H9 (cell line): ENCODE results near the gene COL27A1. TPM values are rescaled to one million over a fixed set of nuclear protein-coding genes. Genes with fewer than 3 reads are reported as not detected.

Source experiments
- DNase-seq: peaks from one replicate; pipeline ENCODE4 v3.0.0-alpha.2; 2017
- H2AFZ ChIP-seq: one replicate; pipeline ENCODE4 v1.6.1; 2013; ENCODE audit warnings: mild to moderate bottlenecking, low read length, control low read depth, moderate library complexity
- H2AK5ac ChIP-seq: 2 replicates; pipeline ENCODE4 v1.6.1; 2013; ENCODE audit warnings: low read length, control low read depth, mixed read lengths; ENCODE audit not compliant: insufficient read length
- H2BK120ac ChIP-seq: one replicate; pipeline ENCODE4 v1.6.1; 2013; ENCODE audit warnings: low read depth, mild to moderate bottlenecking, low read length, control low read depth, inconsistent platforms; ENCODE audit not compliant: poor library complexity, severe bottlenecking
- H2BK12ac ChIP-seq: 2 replicates; pipeline ENCODE4 v1.6.1; 2013; ENCODE audit warnings: low read length, control low read depth, mixed read lengths, low read depth; ENCODE audit not compliant: insufficient read length
- H2BK15ac ChIP-seq: 2 replicates; pipeline ENCODE4 v1.6.1; 2013; ENCODE audit warnings: low read depth, low read length, control low read depth
- H2BK20ac ChIP-seq: one replicate; pipeline ENCODE4 v1.6.1; 2013; ENCODE audit warnings: low read depth, mild to moderate bottlenecking, low read length, control low read depth, inconsistent platforms; ENCODE audit not compliant: poor library complexity, severe bottlenecking
- H2BK5ac ChIP-seq: 2 replicates; pipeline ENCODE4 v1.6.1; 2013; ENCODE audit warnings: low read length, control low read depth, mixed read lengths; ENCODE audit not compliant: insufficient read length
- H3K14ac ChIP-seq: 2 replicates; pipeline ENCODE4 v1.6.1; 2013; ENCODE audit warnings: low read length, control low read depth; ENCODE audit not compliant: insufficient read depth
- H3K18ac ChIP-seq: 2 replicates; pipeline ENCODE4 v1.6.1; 2013; ENCODE audit warnings: low read depth, mild to moderate bottlenecking, mixed read lengths, low read length, control low read depth; ENCODE audit not compliant: insufficient read length
- H3K23ac ChIP-seq: 2 replicates; pipeline ENCODE4 v1.6.1; 2013; ENCODE audit warnings: low read length, control low read depth, mixed read lengths, low read depth; ENCODE audit not compliant: insufficient read length
- H3K23me2 ChIP-seq: 2 replicates; pipeline ENCODE4 v1.6.1; 2013; ENCODE audit warnings: low read depth, mild to moderate bottlenecking, mixed read lengths, low read length, control low read depth; ENCODE audit not compliant: insufficient read length, poor library complexity, severe bottlenecking
- H3K27ac ChIP-seq: 2 replicates; pipeline ENCODE4 v1.5.1; 2013; ENCODE audit warnings: low read length, control low read depth, mixed read lengths, low read depth; ENCODE audit not compliant: insufficient read length
- H3K27me3 ChIP-seq: 2 replicates; pipeline ENCODE4 v1.6.1; 2013; ENCODE audit warnings: low read length, control low read depth, inconsistent platforms; ENCODE audit not compliant: insufficient read depth
- H3K4ac ChIP-seq: 2 replicates; pipeline ENCODE4 v1.6.1; 2013; ENCODE audit warnings: low read depth, mild to moderate bottlenecking, control low read depth, inconsistent platforms, low read length, moderate library complexity
- H3K4me1 ChIP-seq: 2 replicates; pipeline ENCODE4 v1.6.1; 2013; ENCODE audit warnings: low read length, control low read depth, inconsistent platforms; ENCODE audit not compliant: insufficient read depth
- H3K4me2 ChIP-seq: 2 replicates; pipeline ENCODE4 v1.6.1; 2013; ENCODE audit warnings: low read length, control low read depth, mixed read lengths; ENCODE audit not compliant: insufficient read length, insufficient read depth
- H3K56ac ChIP-seq: 2 replicates; pipeline ENCODE4 v1.6.1; 2013; ENCODE audit warnings: low read depth, mild to moderate bottlenecking, mixed read lengths, low read length, control low read depth; ENCODE audit not compliant: insufficient read length
- H3K79me1 ChIP-seq: 2 replicates; pipeline ENCODE4 v1.6.1; 2013; ENCODE audit warnings: low read depth, mild to moderate bottlenecking, moderate library complexity, low read length, control low read depth, inconsistent platforms; ENCODE audit not compliant: insufficient read depth, poor library complexity, severe bottlenecking
- H3K79me2 ChIP-seq: 2 replicates; pipeline ENCODE4 v1.6.1; 2013; ENCODE audit warnings: low read length, control low read depth, inconsistent platforms; ENCODE audit not compliant: insufficient read depth
- H3K9ac ChIP-seq: 2 replicates; pipeline ENCODE4 v1.6.1; 2013; ENCODE audit warnings: low read length, control low read depth, mixed read lengths; ENCODE audit not compliant: insufficient read length; ENCODE audit errors: extremely low read depth
- H3K9me3 ChIP-seq: one replicate; pipeline ENCODE4 v1.6.1; 2013; ENCODE audit warnings: low read depth, low read length, inconsistent platforms; ENCODE audit not compliant: control insufficient read depth
- H3T11ph ChIP-seq: one replicate; pipeline ENCODE4 v1.6.1; 2013; ENCODE audit warnings: mild to moderate bottlenecking, low read length, control low read depth, inconsistent platforms
- H4K20me1 ChIP-seq: one replicate; pipeline ENCODE4 v1.6.1; 2013; ENCODE audit not compliant: control insufficient read depth, insufficient read length, insufficient read depth
- H4K5ac ChIP-seq: 2 replicates; pipeline ENCODE4 v1.6.1; 2013; ENCODE audit warnings: low read depth, mild to moderate bottlenecking, mixed read lengths, low read length, control low read depth; ENCODE audit not compliant: insufficient read length
- H4K8ac ChIP-seq: replicated peaks from 2 replicates; pipeline ENCODE4 v1.6.1; 2013; ENCODE audit warnings: low read length, control low read depth, mixed read lengths, low read depth; ENCODE audit not compliant: insufficient read length
- H4K91ac ChIP-seq: 2 replicates; pipeline ENCODE4 v1.6.1; 2013; ENCODE audit warnings: low read depth, mild to moderate bottlenecking, moderate library complexity, mixed read lengths, low read length, control low read depth; ENCODE audit not compliant: insufficient read length
- H3K27ac Mint-ChIP-seq, 3 experiments: 2 replicates in 2 of 3; 3 replicates in 1 of 3; pipeline ENCODE4 v1.8.0; 2020 to 2021; ENCODE audit warnings: mixed read lengths in 3 of 3, mild to moderate bottlenecking in 1 of 3, moderate library complexity in 1 of 3
- H3K27me3 Mint-ChIP-seq: 2 replicates; pipeline ENCODE4 v1.8.0; 2021; ENCODE audit warnings: low read depth, mild to moderate bottlenecking, moderate library complexity, mixed read lengths
- H3K36me3 Mint-ChIP-seq, 3 experiments: 2 replicates in 2 of 3; 3 replicates in 1 of 3; pipeline ENCODE4 v1.8.0; 2020 to 2021; ENCODE audit warnings: low read depth in 3 of 3, mixed read lengths in 3 of 3; ENCODE audit not compliant: insufficient read depth in 1 of 3
- H3K4me1 Mint-ChIP-seq, 2 experiments: 2 replicates each; pipeline ENCODE4 v1.8.0; 2020; ENCODE audit warnings: mixed read lengths in 2 of 2
- H3K4me3 Mint-ChIP-seq, 2 experiments: 2 replicates in 1 of 2; 3 replicates in 1 of 2; pipeline ENCODE4 v1.8.0; 2020 to 2021; ENCODE audit warnings: mild to moderate bottlenecking in 2 of 2, mixed read lengths in 2 of 2, moderate library complexity in 1 of 2
- H3K9me3 Mint-ChIP-seq, 2 experiments: 2 replicates in 1 of 2; 3 replicates in 1 of 2; pipeline ENCODE4 v1.8.0; 2020; ENCODE audit warnings: mild to moderate bottlenecking in 2 of 2, mixed read lengths in 2 of 2, moderate library complexity in 1 of 2
- WGBS: extraction: QIAGEN DNeasy Blood & Tissue Kit; methylation state at CpG from one replicate; pipeline ENCODE4 v1.1.7; 2013; ENCODE audit warnings: missing lambda C conversion rate, low lambda C conversion rate, mixed read lengths; ENCODE audit not compliant: insufficient read length; ENCODE audit errors: extremely low coverage; 5-methylcytosine and 5-hydroxymethylcytosine counted together
- total RNA-seq: library from RNA; stranded (reverse); gene quantifications from 2 replicates; pipeline ENCODE4 v1.2.1, GENCODE V29; 2021
- TF ChIP-seq, protein P1 (sequence below): fragments of 200-600 bp; sonication (generic); conservative IDR thresholded peaks from 3 replicates; pipeline ENCODE4 v1.8.0; 2021; ENCODE audit warnings: antibody characterized with exemption, mild to moderate bottlenecking

COL27A1 gene
- total RNA-seq, 1 experiment from 2014 or later, result 17.9 TPM

DNA sequence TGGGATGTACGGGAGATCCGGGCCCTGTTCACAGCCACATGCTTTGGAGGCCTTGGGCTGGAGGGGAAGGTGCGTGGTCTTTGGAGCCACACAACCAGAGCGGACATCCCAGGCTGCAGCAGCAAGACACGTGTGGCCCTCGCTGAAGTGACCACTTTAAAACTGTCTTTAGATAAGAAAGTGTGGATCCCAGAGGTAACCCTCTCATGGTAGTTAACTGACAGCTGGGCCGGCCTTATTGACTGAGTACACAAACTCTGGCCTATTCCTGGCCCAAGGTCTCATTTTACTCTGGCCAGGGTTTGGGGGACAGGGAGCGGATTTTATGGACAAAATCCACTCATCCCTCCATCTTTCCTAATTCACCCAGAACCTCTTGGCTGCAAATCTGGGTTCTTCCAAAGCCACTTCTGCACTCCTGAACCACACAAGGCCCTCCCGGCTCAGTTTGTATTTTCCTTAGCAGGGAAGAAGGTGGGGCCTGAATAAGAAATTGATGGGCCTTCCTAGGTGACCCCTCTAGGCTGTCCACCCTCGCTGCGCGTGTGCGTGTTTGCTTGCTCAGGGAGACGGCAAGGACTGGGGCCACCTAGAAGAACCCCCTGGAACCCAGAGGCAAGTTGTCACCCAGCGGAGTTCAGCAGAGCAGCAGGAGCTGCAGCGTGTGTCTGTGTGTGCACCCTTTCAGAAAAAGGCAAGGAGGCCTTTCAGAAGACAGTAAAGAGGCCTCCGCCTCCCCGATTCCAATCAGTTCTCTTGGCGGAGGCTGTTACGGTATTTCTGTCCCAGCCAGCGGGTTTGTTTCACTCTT is 94.3 kb downstream of the COL27A1 start:
- Mint-ChIP-seq H3K27me3 (peaks cover 1% of the 10 kb centered on the region; the same call in 1 of the 2 replicates), H3K4me1 (peaks cover 4 to 12% of the 10 kb centered on the region in 2 experiments), H3K9me3 (no peaks in the 10 kb centered on the region), H3K36me3 (peaks cover 0 to 4% (median 0%) of the 10 kb centered on the region in 3 experiments; a peak in 1 of 7 replicates), H3K27ac (no peak overlapping the region), H3K4me3 (no peak overlapping the region)
- H3K4me1 ChIP-seq, result no peaks in the 10 kb centered on the region
- H3K23me2 ChIP-seq, result no peaks in the 10 kb centered on the region
- no peak overlapping the region for H3K23ac ChIP-seq
- no peak overlapping the region for H2BK120ac ChIP-seq
- H2BK12ac ChIP-seq, result no peak overlapping the region
- H3K4me2 ChIP-seq, result no peak overlapping the region
- H3K4ac ChIP-seq, result no peak overlapping the region
- no peak overlapping the region for H3K18ac ChIP-seq
- no peak overlapping the region for H4K5ac ChIP-seq
- H4K8ac ChIP-seq, result no peak overlapping the region
- H3K27ac ChIP-seq, result no peak overlapping the region
- no peak overlapping the region for H3T11ph ChIP-seq
- H4K91ac ChIP-seq, result no peak overlapping the region
- no peaks in the 10 kb centered on the region for H4K20me1 ChIP-seq
- H3K9ac ChIP-seq, result no peak overlapping the region
- no peak overlapping the region for H2AFZ ChIP-seq
- no peaks in the 10 kb centered on the region for H3K27me3 ChIP-seq
- no CpG with 5 or more reads among the region's 21 CpGs for WGBS
- TF ChIP-seq, protein P1, sequence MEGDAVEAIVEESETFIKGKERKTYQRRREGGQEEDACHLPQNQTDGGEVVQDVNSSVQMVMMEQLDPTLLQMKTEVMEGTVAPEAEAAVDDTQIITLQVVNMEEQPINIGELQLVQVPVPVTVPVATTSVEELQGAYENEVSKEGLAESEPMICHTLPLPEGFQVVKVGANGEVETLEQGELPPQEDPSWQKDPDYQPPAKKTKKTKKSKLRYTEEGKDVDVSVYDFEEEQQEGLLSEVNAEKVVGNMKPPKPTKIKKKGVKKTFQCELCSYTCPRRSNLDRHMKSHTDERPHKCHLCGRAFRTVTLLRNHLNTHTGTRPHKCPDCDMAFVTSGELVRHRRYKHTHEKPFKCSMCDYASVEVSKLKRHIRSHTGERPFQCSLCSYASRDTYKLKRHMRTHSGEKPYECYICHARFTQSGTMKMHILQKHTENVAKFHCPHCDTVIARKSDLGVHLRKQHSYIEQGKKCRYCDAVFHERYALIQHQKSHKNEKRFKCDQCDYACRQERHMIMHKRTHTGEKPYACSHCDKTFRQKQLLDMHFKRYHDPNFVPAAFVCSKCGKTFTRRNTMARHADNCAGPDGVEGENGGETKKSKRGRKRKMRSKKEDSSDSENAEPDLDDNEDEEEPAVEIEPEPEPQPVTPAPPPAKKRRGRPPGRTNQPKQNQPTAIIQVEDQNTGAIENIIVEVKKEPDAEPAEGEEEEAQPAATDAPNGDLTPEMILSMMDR, result no peak
- no peak overlapping the region for H2BK15ac ChIP-seq
- no peak overlapping the region; the same call in 1 of the 2 replicates for H3K14ac ChIP-seq
- H3K79me2 ChIP-seq, result no peaks in the 10 kb centered on the region
- H3K79me1 ChIP-seq, result no peaks in the 10 kb centered on the region
- no peak overlapping the region for H2BK20ac ChIP-seq
- no peak overlapping the region for H3K56ac ChIP-seq
- no peak overlapping the region for H2AK5ac ChIP-seq
- DNase-seq, result no peak
- H2BK5ac ChIP-seq, result no peak overlapping the region
- H3K9me3 ChIP-seq, result no peaks in the 10 kb centered on the region
